Dendritic cell treated with granulocyte-macrophage colony-stimulating factor and Interleukin-4, amounts not matched to agents 40 ng/mL and 50 ng/mL, for 4 days (primary cell): Measurements from ENCODE around the gene PEA15.

Experiments used
- H3K27ac Mint-ChIP-seq: one replicate; pipeline ENCODE4 v1.8.0; 2022; ENCODE audit warnings: mild to moderate bottlenecking, mixed read lengths
- H3K27me3 Mint-ChIP-seq: one replicate; pipeline ENCODE4 v1.8.0; 2022; ENCODE audit warnings: mild to moderate bottlenecking, mixed read lengths
- H3K36me3 Mint-ChIP-seq: one replicate; pipeline ENCODE4 v1.8.0; 2022; ENCODE audit warnings: low read depth, mixed read lengths
- H3K4me1 Mint-ChIP-seq: one replicate; pipeline ENCODE4 v1.8.0; 2022; ENCODE audit warnings: low read depth, mixed read lengths
- H3K4me3 Mint-ChIP-seq: one replicate; pipeline ENCODE4 v1.8.0; 2022; ENCODE audit warnings: mild to moderate bottlenecking, moderate library complexity, mixed read lengths
- H3K9me3 Mint-ChIP-seq: one replicate; pipeline ENCODE4 v1.8.0; 2022; ENCODE audit warnings: mixed read lengths
- intact Hi-C: fragments of 100-400 bp; cut with micrococcal nuclease; formaldehyde crosslinking; loops from one replicate; pipeline ENCODE4 v1.15.0; 2022

Gene PEA15, protein sequence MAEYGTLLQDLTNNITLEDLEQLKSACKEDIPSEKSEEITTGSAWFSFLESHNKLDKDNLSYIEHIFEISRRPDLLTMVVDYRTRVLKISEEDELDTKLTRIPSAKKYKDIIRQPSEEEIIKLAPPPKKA

DNA sequence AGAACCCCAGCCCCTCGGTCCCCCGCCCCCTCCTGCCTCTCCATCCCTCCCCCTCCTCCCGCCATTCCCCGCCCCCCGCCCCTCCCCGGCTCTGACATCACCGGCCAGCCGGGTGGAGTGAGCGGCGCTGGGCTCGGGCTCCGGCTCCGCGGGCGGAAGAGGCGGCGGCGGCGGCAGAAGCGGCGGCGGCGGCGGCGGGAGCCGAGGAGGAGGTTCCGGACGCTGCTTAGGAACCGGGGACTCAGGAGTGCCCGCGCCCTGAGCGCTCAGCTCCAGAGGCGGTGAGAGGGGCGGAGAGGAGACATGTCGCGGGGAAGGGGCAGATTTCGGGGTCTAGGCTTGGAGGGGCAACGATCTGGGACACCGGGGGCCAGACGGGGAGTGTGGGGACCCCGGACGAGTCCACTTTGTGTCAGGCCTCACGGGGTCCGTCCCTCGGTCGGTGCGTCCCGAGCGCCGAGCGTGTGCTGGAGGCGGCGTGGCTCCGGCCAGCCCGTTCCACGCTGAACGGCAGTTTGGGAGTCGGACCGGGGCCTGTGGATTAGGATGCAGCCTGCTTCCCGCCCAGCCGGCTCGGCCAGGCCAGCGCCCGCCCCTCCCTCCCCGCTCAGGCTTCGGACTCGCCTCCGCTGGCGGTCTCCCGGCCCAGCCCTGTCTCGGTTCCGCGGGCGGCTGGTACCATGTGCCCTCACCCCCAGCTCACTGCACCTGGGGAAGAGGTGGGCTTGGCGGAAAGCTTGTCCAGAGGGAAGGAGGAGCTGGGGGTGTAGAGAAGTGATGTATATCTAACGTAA, at the start of gene PEA15:
Gene PEA15, plus strand, starts transcription at position 143 of the 794 bp plus-strand sequence. CDS start 6,161 bp downstream, outside the sequence.
- H3K36me3 Mint-ChIP-seq, result peaks cover 45% of the 10 kb centered on the region
- peak within 1 kb of the TSS; percentile 96 for H3K4me3 Mint-ChIP-seq
- peaks cover 81% of the 10 kb centered on the region for H3K4me1 Mint-ChIP-seq
- H3K27ac Mint-ChIP-seq, result peak within 1 kb of the TSS; percentile 69
- no peaks in the 10 kb centered on the region for H3K27me3 Mint-ChIP-seq
- no peaks in the 10 kb centered on the region for H3K9me3 Mint-ChIP-seq
- intact Hi-C loops, result no loop called here

- intact Hi-C loops, result no loop called here
- peaks cover 3% of the 10 kb centered on the region for H3K27me3 Mint-ChIP-seq
- H3K36me3 Mint-ChIP-seq, result no peaks in the 10 kb centered on the region
- no peak overlapping the region for H3K27ac Mint-ChIP-seq
- peaks cover 25% of the 10 kb centered on the region for H3K4me1 Mint-ChIP-seq
- no peaks in the 10 kb centered on the region for H3K9me3 Mint-ChIP-seq
- no peak overlapping the region for H3K4me3 Mint-ChIP-seq
Observed at GRCh38 chr1:160156361-160156760, 48.8 kb upstream of the PEA15 start.

- H3K27me3 Mint-ChIP-seq, result peaks cover 3% of the 10 kb centered on the region
- no peak overlapping the region for H3K4me3 Mint-ChIP-seq
- H3K27ac Mint-ChIP-seq, result no peak overlapping the region
- no peaks in the 10 kb centered on the region for H3K36me3 Mint-ChIP-seq
- intact Hi-C loops, result no loop called here
- no peaks in the 10 kb centered on the region for H3K9me3 Mint-ChIP-seq
- H3K4me1 Mint-ChIP-seq, result peaks cover 25% of the 10 kb centered on the region
Observed at GRCh38 chr1:160157174-160157573, 48.0 kb upstream of the PEA15 start.

DNA sequence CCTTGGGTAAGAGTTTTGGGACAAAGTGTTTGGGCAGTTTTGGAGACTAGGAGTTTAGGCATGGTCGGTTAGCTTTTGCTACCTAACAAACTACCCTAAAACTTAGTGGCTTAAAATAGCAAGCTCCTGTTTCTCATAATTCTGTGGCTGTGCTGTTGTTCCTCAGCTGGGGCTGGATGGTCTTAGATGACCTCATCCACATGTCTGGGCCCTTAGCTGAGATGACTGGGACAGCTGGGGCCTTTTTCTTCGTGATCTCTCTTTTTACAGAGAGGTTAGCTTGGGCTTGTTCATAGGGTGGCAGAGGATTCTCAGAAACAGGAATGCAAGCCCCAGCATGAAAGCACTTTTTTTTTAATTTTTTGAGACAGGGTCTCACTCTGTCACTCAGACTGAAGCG, 47.2 kb upstream of the PEA15 start:
- H3K4me1 Mint-ChIP-seq, result peaks cover 30% of the 10 kb centered on the region
- H3K27ac Mint-ChIP-seq, result no peak overlapping the region
- intact Hi-C loops, result no loop called here
- no peak overlapping the region for H3K4me3 Mint-ChIP-seq
- H3K27me3 Mint-ChIP-seq, result peaks cover 3% of the 10 kb centered on the region
- no peaks in the 10 kb centered on the region for H3K36me3 Mint-ChIP-seq
- H3K9me3 Mint-ChIP-seq, result no peaks in the 10 kb centered on the region

GRCh38 chr1:160158534-160158933, 46.6 kb upstream of the PEA15 start:
- no peak overlapping the region for H3K27ac Mint-ChIP-seq
- no peaks in the 10 kb centered on the region for H3K9me3 Mint-ChIP-seq
- intact Hi-C loops, result no loop called here
- H3K4me3 Mint-ChIP-seq, result no peak overlapping the region
- H3K4me1 Mint-ChIP-seq, result peaks cover 35% of the 10 kb centered on the region
- H3K27me3 Mint-ChIP-seq, result peaks cover 3% of the 10 kb centered on the region
- H3K36me3 Mint-ChIP-seq, result no peaks in the 10 kb centered on the region

DNA sequence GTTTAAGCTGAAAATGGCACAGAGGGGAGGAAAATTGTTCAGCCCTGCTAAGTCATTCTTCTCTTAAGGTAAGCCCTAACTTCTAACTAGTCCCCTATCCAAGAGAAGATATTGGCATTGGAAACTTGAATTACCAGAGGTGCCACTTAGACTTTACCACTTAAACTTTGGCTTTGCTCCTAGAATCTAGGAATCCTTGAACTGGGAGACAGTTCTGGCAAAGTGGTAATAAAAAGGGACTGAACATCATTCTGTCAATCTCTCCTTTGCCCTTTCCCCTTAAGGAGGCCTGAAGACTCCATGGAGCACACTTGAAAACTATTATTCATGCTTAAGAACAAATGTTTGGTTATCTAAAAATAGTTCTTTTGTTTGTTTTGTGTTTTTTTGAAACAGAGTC, 45.3 kb upstream of the PEA15 start:
- Mint-ChIP-seq H3K36me3 (no peaks in the 10 kb centered on the region), H3K4me1 (peaks cover 42% of the 10 kb centered on the region), H3K27me3 (peaks cover 3% of the 10 kb centered on the region), H3K9me3 (no peaks in the 10 kb centered on the region), H3K4me3 (no peak overlapping the region), H3K27ac (no peak overlapping the region)
- intact Hi-C loops, result loop anchor here (5.0 kb wide), 1 partner anchor 58 kb away; no protein-coding TSS in a partner anchor

DNA sequence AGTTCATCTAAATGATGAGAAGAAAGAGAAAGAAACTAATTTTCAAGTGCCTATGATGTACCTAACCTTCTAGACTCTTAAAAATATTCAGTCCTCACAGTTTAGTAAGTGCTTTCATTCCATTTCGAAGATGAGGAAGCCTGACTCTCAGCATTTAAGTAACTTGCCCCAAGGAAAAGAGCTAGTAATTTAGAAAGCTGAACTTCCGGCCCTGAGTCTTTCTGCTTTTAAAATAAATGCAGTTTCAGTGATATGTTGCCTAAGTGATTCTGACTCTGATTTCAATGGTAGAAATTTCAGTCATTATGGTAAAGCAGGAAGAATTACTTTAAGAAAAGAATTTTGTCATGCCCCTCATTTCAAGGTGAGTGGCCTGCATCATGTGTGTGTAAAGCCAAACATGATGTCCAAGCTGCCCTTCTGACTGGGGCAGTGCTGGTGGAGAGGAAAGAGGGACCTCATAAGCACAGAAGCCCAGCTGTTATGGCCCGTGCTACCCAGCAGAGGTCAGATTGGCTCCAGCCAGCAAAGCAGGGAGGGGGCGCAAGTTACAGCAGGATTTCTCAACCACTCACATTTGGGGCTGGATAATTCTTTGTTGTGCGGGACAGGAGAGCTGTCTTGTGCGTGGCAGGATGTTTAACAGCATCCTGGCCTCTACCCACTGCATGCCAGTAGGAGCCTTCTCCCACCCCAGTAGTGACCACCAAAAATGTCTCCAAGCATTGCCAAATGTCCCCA, 43.0 kb upstream of the PEA15 start:
- peaks cover 4% of the 10 kb centered on the region for H3K27me3 Mint-ChIP-seq
- peak overlapping the region; percentile 58 for H3K27ac Mint-ChIP-seq
- no peaks in the 10 kb centered on the region for H3K36me3 Mint-ChIP-seq
- no peaks in the 10 kb centered on the region for H3K9me3 Mint-ChIP-seq
- H3K4me3 Mint-ChIP-seq, result no peak overlapping the region
- intact Hi-C loops, result loop anchor here (5.0 kb wide), 1 partner anchor 60 kb away; no protein-coding TSS in a partner anchor
- H3K4me1 Mint-ChIP-seq, result peaks cover 56% of the 10 kb centered on the region

- Mint-ChIP-seq H3K36me3 (no peaks in the 10 kb centered on the region), H3K4me3 (no peak overlapping the region), H3K4me1 (peaks cover 64% of the 10 kb centered on the region), H3K27ac (peak overlapping the region; percentile 36), H3K9me3 (no peaks in the 10 kb centered on the region), H3K27me3 (peaks cover 7% of the 10 kb centered on the region)
- intact Hi-C loops, result loop anchor here (5.0 kb wide), 1 partner anchor 61 kb away; no protein-coding TSS in a partner anchor
Observed at GRCh38 chr1:160162931-160163330, 42.3 kb upstream of the PEA15 start.

DNA sequence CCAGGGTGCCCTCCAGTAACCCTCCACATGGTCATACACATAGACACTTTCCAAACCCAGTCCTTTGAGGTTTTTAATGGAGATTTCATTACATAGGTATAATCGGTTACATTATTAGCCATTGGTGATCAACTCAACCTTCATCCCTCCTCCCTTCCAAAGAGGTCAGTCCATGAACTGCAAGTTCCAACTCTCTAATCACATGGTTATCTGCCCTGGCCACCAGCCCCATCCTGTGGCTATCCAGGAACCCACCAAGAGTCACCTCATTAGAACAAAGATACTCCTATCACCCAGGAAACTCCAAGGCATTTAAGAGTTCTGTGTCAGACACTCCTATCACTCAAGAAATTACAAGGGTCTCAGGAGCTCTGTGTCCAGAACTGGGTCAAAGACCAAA, 41.6 kb upstream of the PEA15 start:
- H3K27me3 Mint-ChIP-seq, result peaks cover 8% of the 10 kb centered on the region
- peak overlapping the region; percentile 36 for H3K27ac Mint-ChIP-seq
- H3K4me3 Mint-ChIP-seq, result no peak overlapping the region
- no peaks in the 10 kb centered on the region for H3K36me3 Mint-ChIP-seq
- no peaks in the 10 kb centered on the region for H3K9me3 Mint-ChIP-seq
- peaks cover 66% of the 10 kb centered on the region for H3K4me1 Mint-ChIP-seq
- intact Hi-C loops, result loop anchor here (5.0 kb wide), 1 partner anchor 61 kb away; no protein-coding TSS in a partner anchor

DNA sequence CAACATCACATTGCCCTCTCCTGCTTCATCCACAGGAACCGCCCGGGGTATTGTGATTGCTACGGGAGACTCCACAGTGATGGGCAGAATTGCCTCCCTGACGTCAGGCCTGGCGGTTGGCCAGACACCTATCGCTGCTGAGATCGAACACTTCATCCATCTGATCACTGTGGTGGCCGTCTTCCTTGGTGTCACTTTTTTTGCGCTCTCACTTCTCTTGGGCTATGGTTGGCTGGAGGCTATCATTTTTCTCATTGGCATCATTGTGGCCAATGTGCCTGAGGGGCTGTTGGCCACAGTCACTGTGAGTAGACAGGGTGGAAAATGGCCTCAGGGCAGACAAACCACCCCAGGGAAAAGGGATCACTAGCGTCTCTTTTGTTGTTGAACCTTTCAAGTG, 41.1 kb upstream of the PEA15 start:
- no peak overlapping the region for H3K27ac Mint-ChIP-seq
- H3K4me3 Mint-ChIP-seq, result no peak overlapping the region
- no peaks in the 10 kb centered on the region for H3K9me3 Mint-ChIP-seq
- H3K4me1 Mint-ChIP-seq, result peaks cover 70% of the 10 kb centered on the region
- intact Hi-C loops, result loop anchor here (5.0 kb wide), 1 partner anchor 62 kb away; no protein-coding TSS in a partner anchor
- H3K27me3 Mint-ChIP-seq, result peaks cover 11% of the 10 kb centered on the region
- H3K36me3 Mint-ChIP-seq, result no peaks in the 10 kb centered on the region

GRCh38 chr1:160166166-160166868, 38.9 kb upstream of the PEA15 start:
- no peak overlapping the region for H3K4me3 Mint-ChIP-seq
- H3K4me1 Mint-ChIP-seq, result peaks cover 73% of the 10 kb centered on the region
- peaks cover 12% of the 10 kb centered on the region for H3K27me3 Mint-ChIP-seq
- H3K36me3 Mint-ChIP-seq, result no peaks in the 10 kb centered on the region
- H3K27ac Mint-ChIP-seq, result no peak overlapping the region
- no peaks in the 10 kb centered on the region for H3K9me3 Mint-ChIP-seq
- intact Hi-C loops, result no loop called here

GRCh38 chr1:160167056-160167455, 38.1 kb upstream of the PEA15 start:
- H3K36me3 Mint-ChIP-seq, result no peaks in the 10 kb centered on the region
- H3K27ac Mint-ChIP-seq, result no peak overlapping the region
- intact Hi-C loops, result no loop called here
- peaks cover 13% of the 10 kb centered on the region for H3K27me3 Mint-ChIP-seq
- H3K4me3 Mint-ChIP-seq, result no peak overlapping the region
- no peaks in the 10 kb centered on the region for H3K9me3 Mint-ChIP-seq
- peaks cover 66% of the 10 kb centered on the region for H3K4me1 Mint-ChIP-seq

- Mint-ChIP-seq H3K27me3 (peaks cover 14% of the 10 kb centered on the region), H3K36me3 (no peaks in the 10 kb centered on the region), H3K4me3 (no peak overlapping the region), H3K9me3 (no peaks in the 10 kb centered on the region), H3K4me1 (peaks cover 61% of the 10 kb centered on the region), H3K27ac (no peak overlapping the region)
- intact Hi-C loops, result no loop called here
Observed at GRCh38 chr1:160167580-160167979, 37.6 kb upstream of the PEA15 start.
